ENCODE results near the gene CEP41.

GRCh38 chr7:130395421-130395820 lies 45.4 kb downstream of the CEP41 start:
- TF ChIP-seq POLR2A (IDR thresholded peaks at IDR 0.05) (no peak), CTCF (IDR thresholded peaks at IDR 0.05) (no peak)

All from Peyer's patch (tissue), 4 donors.